NCI-H524 treated with DMSO at 0.1 percent for 48 hours (cell line): ENCODE measurements around the gene OR6M1.

Experiments used
- DNase-seq: peaks from one replicate; lab custom pipeline; 2025; lab: John Stamatoyannopoulos, UW

Gene OR6M1, protein sequence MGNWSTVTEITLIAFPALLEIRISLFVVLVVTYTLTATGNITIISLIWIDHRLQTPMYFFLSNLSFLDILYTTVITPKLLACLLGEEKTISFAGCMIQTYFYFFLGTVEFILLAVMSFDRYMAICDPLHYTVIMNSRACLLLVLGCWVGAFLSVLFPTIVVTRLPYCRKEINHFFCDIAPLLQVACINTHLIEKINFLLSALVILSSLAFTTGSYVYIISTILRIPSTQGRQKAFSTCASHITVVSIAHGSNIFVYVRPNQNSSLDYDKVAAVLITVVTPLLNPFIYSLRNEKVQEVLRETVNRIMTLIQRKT

DNA sequence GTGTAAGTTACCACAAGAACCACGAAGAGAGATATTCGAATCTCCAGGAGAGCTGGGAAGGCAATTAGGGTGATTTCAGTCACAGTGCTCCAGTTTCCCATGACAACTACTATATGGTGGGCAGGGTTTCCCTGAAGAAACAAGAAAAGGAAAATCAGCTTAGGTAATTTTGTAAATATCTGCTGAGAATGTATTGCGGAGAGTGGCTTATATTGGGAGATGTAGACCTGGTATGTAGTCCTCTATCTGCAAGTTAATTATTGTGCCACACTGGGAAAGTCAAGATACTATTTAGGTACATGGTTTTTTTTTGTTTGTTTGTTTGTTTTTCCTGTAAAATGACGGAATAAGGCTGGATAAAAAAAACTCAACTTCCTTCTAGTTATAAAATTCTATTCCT is at the start of gene OR6M1:
Gene OR6M1, minus strand, starts transcription at position 101 of the 400 bp plus-strand sequence. Its CDS starts 0 bp downstream, at position 101.
- no peak for DNase-seq

DNA sequence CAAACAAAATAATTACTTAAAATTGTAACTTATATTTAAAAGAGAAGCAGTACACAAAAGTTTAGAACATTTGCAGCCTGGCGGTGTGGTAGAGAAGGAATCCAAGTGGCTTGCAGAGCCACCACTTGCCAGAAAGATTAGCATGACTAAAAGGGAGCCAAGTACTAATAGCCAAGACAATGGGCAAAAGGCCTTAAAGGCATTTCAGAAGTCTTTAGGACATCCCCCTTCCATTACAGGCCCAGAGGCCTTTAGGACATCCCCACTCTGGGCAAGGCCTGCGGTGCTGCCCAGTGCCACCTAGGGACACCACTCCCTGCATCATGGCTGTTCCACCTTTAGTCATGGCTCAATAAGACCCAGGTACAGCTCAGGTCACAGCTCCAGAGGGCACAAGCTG is 46.9 kb upstream of the OR6M1 start:
- no peak for DNase-seq

DNA sequence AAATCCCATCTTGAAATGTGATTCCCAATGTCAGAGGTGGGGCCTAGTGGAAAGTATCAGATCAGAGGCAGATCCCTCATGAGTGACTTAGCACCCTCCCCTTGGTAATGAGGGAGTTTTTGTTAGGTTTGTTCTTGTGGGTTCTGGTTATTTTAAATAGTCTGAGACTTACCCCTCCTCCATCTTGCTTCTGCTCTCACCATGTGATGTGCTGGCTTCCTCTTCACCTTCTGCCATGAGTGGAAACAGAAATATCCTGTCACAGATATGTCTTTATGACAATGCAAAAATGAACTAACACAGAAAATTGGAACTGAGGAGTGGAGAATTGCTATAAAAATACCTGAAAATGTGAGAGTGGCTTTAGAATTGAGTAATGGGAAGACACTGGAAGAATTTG is 46.2 kb upstream of the OR6M1 start:
- DNase-seq: no peak

GRCh38 chr11:123851110-123851509 is 45.0 kb upstream of the OR6M1 start:
- DNase-seq: no peak

- no peak for DNase-seq
Measured at GRCh38 chr11:123841174-123841573, 35.0 kb upstream of the OR6M1 start.

- DNase-seq: peak; percentile 53
Measured at GRCh38 chr11:123839131-123839530, 33.0 kb upstream of the OR6M1 start.

- DNase-seq: no peak
Measured at GRCh38 chr11:123838659-123839058, 32.5 kb upstream of the OR6M1 start.

DNA sequence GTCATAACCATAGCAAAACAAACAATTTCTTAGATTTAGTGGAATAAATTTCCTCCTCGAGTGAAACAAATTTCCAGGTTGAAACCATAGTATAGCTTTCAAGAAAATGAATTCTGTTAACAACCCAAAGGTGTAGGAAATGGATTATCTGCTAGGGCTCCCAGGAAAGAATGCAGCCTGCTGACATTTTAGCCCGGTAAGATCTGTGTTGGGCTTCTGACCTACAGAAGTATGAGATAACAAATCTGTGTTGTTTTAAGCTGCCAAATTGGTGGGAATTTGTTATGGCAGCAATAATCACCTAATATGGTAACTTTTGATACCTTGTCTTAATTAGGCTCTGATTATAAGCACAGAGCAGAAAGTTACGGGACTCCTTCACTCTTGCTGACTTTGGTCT is 32.0 kb upstream of the OR6M1 start:
- no peak for DNase-seq

- no peak for DNase-seq
Measured at GRCh38 chr11:123833095-123833494, 26.9 kb upstream of the OR6M1 start.

GRCh38 chr11:123829745-123830144 is 23.6 kb upstream of the OR6M1 start:
- DNase-seq: no peak

DNA sequence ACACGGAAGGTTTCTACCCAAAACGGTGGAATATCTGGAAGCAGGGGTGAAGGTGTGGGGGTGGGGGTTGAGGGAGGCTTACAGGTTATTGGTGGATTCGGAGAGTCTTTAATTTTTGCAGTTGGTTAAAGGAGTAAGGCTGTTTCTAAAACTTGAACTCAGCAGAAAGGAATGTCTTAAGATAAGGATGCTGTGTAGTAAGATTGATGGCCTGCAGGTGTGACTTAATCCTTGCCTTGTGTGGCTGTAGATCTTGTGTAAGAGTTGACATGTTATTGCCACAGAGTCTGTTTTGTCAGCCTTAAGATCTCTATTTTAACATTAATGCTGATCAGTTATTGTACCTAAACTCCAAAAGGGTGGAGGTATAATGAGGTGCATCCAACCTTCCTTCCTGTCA is 16.4 kb upstream of the OR6M1 start:
- no peak for DNase-seq

- DNase-seq: no peak
Measured at GRCh38 chr11:123822032-123822431, 15.9 kb upstream of the OR6M1 start.

DNA sequence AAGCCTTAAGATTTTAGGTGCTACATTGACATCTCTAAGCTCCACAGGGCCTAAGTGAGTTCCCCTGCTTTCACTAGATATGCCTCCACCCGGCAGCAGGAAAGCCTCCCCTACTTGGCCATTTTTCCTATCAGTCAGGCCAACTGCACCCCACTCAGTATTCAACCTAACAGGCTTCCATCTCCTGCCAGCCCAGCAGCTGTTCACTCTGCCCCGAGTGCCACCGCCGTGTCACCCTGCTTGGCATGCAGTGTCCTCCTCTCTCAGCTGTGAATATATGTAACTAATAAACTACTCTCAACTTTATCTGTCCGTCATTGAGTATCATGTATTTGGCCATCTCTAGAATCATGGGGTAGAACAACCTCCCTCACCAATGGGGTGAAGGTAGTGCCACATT is 9.0 kb upstream of the OR6M1 start:
- DNase-seq: no peak

GRCh38 chr11:123801765-123802164 is 4.4 kb downstream of the OR6M1 start:
- DNase-seq: no peak

GRCh38 chr11:123800036-123800435 is 6.1 kb downstream of the OR6M1 start:
- peak; percentile 85 for DNase-seq

DNA sequence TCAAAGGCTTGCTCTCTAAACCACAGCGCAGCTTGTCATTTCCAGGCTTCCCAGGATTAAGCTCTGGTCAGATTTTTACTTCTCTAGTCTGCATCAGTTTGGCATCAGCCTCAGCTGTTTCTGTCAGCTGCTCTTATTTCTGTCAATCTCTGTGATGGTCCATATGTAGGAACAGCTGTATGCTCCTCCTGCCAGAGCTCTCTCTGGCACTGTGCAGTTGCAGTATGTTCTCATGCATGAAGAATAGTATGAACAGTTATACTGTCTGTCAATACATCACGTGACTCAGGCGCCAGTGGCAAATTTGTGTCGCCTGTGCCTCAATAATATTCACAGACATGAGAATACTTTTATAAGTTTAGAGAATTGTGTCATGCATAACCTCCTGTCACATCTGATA is 6.7 kb downstream of the OR6M1 start:
- peak; percentile 95 for DNase-seq

GRCh38 chr11:123798513-123799252 is 7.5 kb downstream of the OR6M1 start:
- no peak for DNase-seq

DNA sequence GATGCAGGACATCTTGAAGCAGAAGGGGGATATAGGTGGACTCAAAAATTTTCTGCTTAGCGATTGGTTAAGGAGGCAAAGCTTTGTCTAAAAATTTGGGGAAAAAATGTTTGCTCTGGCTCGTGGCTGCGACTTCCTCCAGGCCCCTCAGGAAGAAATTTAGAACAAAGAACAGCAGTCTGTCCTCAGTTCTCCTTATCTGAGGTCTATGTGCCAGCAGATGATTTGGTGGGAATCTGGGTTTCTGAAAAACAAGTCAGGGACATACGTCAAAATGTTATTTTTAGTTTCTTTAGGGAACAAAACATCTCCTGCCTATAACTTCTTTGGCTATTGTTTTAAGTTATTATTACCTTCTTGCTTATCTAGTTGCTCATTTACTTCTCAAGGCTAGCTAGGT is 8.1 kb downstream of the OR6M1 start:
- no peak for DNase-seq

DNA sequence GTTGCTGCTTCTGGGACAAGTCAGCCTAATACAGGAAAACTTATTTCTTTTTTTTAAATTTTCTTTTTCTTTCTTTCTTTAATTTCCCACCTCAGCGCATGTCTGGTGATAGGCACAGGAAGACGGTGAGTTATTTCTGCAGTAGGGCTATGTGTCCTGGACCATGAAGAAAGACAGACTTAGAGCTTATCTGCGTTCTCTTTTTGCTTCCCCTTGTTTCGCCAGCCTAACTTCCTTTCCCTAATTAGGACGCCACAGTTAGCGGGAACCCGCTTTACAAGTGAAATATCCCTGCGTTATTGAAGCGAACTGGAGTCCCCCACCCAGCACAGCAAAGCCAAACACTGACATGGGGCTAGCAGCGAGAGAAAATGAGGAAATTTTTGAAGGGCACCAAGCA is 8.6 kb downstream of the OR6M1 start:
- DNase-seq: no peak

DNA sequence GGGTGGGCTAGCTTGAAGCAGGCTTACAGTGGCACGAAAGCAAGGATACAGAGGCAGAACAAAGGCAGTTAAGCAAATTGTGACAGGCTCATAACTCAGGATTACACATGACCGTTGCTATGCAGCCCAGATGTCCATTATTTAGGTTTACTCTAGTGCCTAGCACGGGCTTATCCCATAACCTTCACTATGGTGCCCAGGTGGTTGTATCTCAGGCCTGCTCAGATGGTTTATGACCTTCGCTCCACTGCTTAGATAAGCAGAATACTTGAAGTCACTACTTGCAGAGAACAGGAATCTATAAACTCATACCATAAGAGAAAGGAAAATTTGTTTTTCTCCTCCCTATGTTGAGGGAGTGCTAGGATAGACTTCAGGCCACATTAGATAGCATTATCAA is 9.0 kb downstream of the OR6M1 start:
- peak; percentile 99 for DNase-seq

DNA sequence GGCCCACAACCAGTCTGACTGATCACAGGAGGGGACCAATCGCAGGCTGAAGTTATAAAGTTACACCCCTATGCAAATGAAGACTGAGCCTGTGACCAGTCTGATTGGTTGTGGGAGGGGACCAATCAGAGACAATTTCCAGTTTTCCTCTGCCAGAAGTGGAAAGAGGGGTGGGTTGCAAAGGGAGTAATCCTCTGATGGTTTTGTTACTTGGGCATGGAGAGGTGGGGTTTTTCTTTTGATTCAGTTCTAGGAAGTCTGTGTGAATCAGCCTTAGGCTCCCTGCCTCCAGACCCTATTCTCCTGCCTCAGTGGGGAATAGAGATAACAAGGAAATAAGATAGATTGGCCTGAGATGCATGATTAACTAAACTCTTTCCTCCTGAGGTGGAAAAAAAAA is 9.9 kb downstream of the OR6M1 start:
- DNase-seq: no peak

DNA sequence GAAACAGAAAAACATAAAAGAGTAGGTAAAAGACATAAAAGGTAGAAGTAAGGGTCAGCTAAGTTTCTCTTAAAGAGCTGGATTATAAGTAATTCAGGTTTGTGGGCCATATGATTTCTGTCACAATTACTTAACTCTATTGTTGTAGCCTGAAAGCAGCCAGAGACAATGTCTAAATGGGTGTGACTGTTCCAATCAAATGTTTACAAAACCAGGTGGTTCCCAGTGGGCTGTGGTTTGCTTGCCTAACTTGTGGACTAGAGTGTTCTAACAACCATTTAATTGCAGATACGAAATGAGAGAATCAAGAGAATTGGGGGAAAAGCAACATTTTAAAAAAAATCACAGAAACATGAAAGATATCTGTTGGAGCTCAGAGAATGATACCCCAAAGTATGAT is 22.6 kb downstream of the OR6M1 start:
- no peak for DNase-seq

DNA sequence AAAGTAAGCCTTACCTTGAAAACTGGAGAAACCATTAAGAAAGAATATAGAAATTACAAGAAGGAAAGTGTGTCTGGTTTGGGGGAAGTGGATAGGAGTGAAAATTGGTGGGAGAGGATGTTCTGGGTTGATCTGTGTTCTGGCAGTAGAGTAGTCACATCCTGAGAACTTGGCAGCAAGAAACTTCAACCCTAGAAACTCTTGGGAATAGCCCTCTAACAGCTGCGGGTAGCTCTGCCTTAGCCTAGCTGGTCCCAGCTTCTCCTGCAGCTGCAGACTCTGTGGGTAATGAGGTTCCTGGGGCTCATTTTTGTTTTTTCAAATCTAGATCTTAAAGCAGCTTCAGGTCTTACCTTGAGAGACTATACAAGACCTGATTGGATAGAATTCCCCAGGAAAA is 27.6 kb downstream of the OR6M1 start:
- no peak for DNase-seq
